B cell (primary cell): Measurements from ENCODE around the gene TAS2R4.

Experiments used
- CTCF ChIP-seq: fragments of 200-600 bp; IDR thresholded peaks from one replicate; pipeline ENCODE4 v1.8.0; 2022; ENCODE audit warnings: antibody characterized with exemption, mild to moderate bottlenecking
- EZH2 ChIP-seq: IDR thresholded peaks from 2 replicates; pipeline ENCODE4 v1.6.1; 2012; ENCODE audit warnings: borderline replicate concordance, low read depth, mild to moderate bottlenecking, moderate library complexity, low read length; ENCODE audit not compliant: insufficient read depth, poor library complexity, severe bottlenecking

GRCh38 chr7:141729020-141729419 is 47.5 kb upstream of the TAS2R4 start:
- no peak for TF ChIP-seq CTCF
- TF ChIP-seq EZH2: no peak
